H9 (cell line): Measurements from ENCODE around the gene EPB41L4A. TPM values are rescaled to one million over a fixed set of nuclear protein-coding genes. Genes with fewer than 3 reads are reported as not detected.

Source experiments
- DNase-seq: peaks from one replicate; pipeline ENCODE4 v3.0.0-alpha.2; 2017
- H2AFZ ChIP-seq: one replicate; pipeline ENCODE4 v1.6.1; 2013; ENCODE audit warnings: mild to moderate bottlenecking, low read length, control low read depth, moderate library complexity
- H2AK5ac ChIP-seq: 2 replicates; pipeline ENCODE4 v1.6.1; 2013; ENCODE audit warnings: low read length, control low read depth, mixed read lengths; ENCODE audit not compliant: insufficient read length
- H2BK120ac ChIP-seq: one replicate; pipeline ENCODE4 v1.6.1; 2013; ENCODE audit warnings: low read depth, mild to moderate bottlenecking, low read length, control low read depth, inconsistent platforms; ENCODE audit not compliant: poor library complexity, severe bottlenecking
- H2BK12ac ChIP-seq: 2 replicates; pipeline ENCODE4 v1.6.1; 2013; ENCODE audit warnings: low read length, control low read depth, mixed read lengths, low read depth; ENCODE audit not compliant: insufficient read length
- H2BK15ac ChIP-seq: 2 replicates; pipeline ENCODE4 v1.6.1; 2013; ENCODE audit warnings: low read depth, low read length, control low read depth
- H2BK20ac ChIP-seq: one replicate; pipeline ENCODE4 v1.6.1; 2013; ENCODE audit warnings: low read depth, mild to moderate bottlenecking, low read length, control low read depth, inconsistent platforms; ENCODE audit not compliant: poor library complexity, severe bottlenecking
- H2BK5ac ChIP-seq: 2 replicates; pipeline ENCODE4 v1.6.1; 2013; ENCODE audit warnings: low read length, control low read depth, mixed read lengths; ENCODE audit not compliant: insufficient read length
- H3K14ac ChIP-seq: 2 replicates; pipeline ENCODE4 v1.6.1; 2013; ENCODE audit warnings: low read length, control low read depth; ENCODE audit not compliant: insufficient read depth
- H3K18ac ChIP-seq: 2 replicates; pipeline ENCODE4 v1.6.1; 2013; ENCODE audit warnings: low read depth, mild to moderate bottlenecking, mixed read lengths, low read length, control low read depth; ENCODE audit not compliant: insufficient read length
- H3K23ac ChIP-seq: 2 replicates; pipeline ENCODE4 v1.6.1; 2013; ENCODE audit warnings: low read length, control low read depth, mixed read lengths, low read depth; ENCODE audit not compliant: insufficient read length
- H3K23me2 ChIP-seq: 2 replicates; pipeline ENCODE4 v1.6.1; 2013; ENCODE audit warnings: low read depth, mild to moderate bottlenecking, mixed read lengths, low read length, control low read depth; ENCODE audit not compliant: insufficient read length, poor library complexity, severe bottlenecking
- H3K27ac ChIP-seq: 2 replicates; pipeline ENCODE4 v1.5.1; 2013; ENCODE audit warnings: low read length, control low read depth, mixed read lengths, low read depth; ENCODE audit not compliant: insufficient read length
- H3K27me3 ChIP-seq: 2 replicates; pipeline ENCODE4 v1.6.1; 2013; ENCODE audit warnings: low read length, control low read depth, inconsistent platforms; ENCODE audit not compliant: insufficient read depth
- H3K4ac ChIP-seq: 2 replicates; pipeline ENCODE4 v1.6.1; 2013; ENCODE audit warnings: low read depth, mild to moderate bottlenecking, control low read depth, inconsistent platforms, low read length, moderate library complexity
- H3K4me1 ChIP-seq: 2 replicates; pipeline ENCODE4 v1.6.1; 2013; ENCODE audit warnings: low read length, control low read depth, inconsistent platforms; ENCODE audit not compliant: insufficient read depth
- H3K4me2 ChIP-seq: 2 replicates; pipeline ENCODE4 v1.6.1; 2013; ENCODE audit warnings: low read length, control low read depth, mixed read lengths; ENCODE audit not compliant: insufficient read length, insufficient read depth
- H3K56ac ChIP-seq: 2 replicates; pipeline ENCODE4 v1.6.1; 2013; ENCODE audit warnings: low read depth, mild to moderate bottlenecking, mixed read lengths, low read length, control low read depth; ENCODE audit not compliant: insufficient read length
- H3K79me1 ChIP-seq: 2 replicates; pipeline ENCODE4 v1.6.1; 2013; ENCODE audit warnings: low read depth, mild to moderate bottlenecking, moderate library complexity, low read length, control low read depth, inconsistent platforms; ENCODE audit not compliant: insufficient read depth, poor library complexity, severe bottlenecking
- H3K79me2 ChIP-seq: 2 replicates; pipeline ENCODE4 v1.6.1; 2013; ENCODE audit warnings: low read length, control low read depth, inconsistent platforms; ENCODE audit not compliant: insufficient read depth
- H3K9ac ChIP-seq: 2 replicates; pipeline ENCODE4 v1.6.1; 2013; ENCODE audit warnings: low read length, control low read depth, mixed read lengths; ENCODE audit not compliant: insufficient read length; ENCODE audit errors: extremely low read depth
- H3K9me3 ChIP-seq: one replicate; pipeline ENCODE4 v1.6.1; 2013; ENCODE audit warnings: low read depth, low read length, inconsistent platforms; ENCODE audit not compliant: control insufficient read depth
- H3T11ph ChIP-seq: one replicate; pipeline ENCODE4 v1.6.1; 2013; ENCODE audit warnings: mild to moderate bottlenecking, low read length, control low read depth, inconsistent platforms
- H4K20me1 ChIP-seq: one replicate; pipeline ENCODE4 v1.6.1; 2013; ENCODE audit not compliant: control insufficient read depth, insufficient read length, insufficient read depth
- H4K5ac ChIP-seq: 2 replicates; pipeline ENCODE4 v1.6.1; 2013; ENCODE audit warnings: low read depth, mild to moderate bottlenecking, mixed read lengths, low read length, control low read depth; ENCODE audit not compliant: insufficient read length
- H4K8ac ChIP-seq: replicated peaks from 2 replicates; pipeline ENCODE4 v1.6.1; 2013; ENCODE audit warnings: low read length, control low read depth, mixed read lengths, low read depth; ENCODE audit not compliant: insufficient read length
- H4K91ac ChIP-seq: 2 replicates; pipeline ENCODE4 v1.6.1; 2013; ENCODE audit warnings: low read depth, mild to moderate bottlenecking, moderate library complexity, mixed read lengths, low read length, control low read depth; ENCODE audit not compliant: insufficient read length
- H3K27ac Mint-ChIP-seq, 3 experiments: 2 replicates in 2 of 3; 3 replicates in 1 of 3; pipeline ENCODE4 v1.8.0; 2020 to 2021; ENCODE audit warnings: mixed read lengths in 3 of 3, mild to moderate bottlenecking in 1 of 3, moderate library complexity in 1 of 3
- H3K27me3 Mint-ChIP-seq: 2 replicates; pipeline ENCODE4 v1.8.0; 2021; ENCODE audit warnings: low read depth, mild to moderate bottlenecking, moderate library complexity, mixed read lengths
- H3K36me3 Mint-ChIP-seq, 3 experiments: 2 replicates in 2 of 3; 3 replicates in 1 of 3; pipeline ENCODE4 v1.8.0; 2020 to 2021; ENCODE audit warnings: low read depth in 3 of 3, mixed read lengths in 3 of 3; ENCODE audit not compliant: insufficient read depth in 1 of 3
- H3K4me1 Mint-ChIP-seq, 2 experiments: 2 replicates each; pipeline ENCODE4 v1.8.0; 2020; ENCODE audit warnings: mixed read lengths in 2 of 2
- H3K4me3 Mint-ChIP-seq, 2 experiments: 2 replicates in 1 of 2; 3 replicates in 1 of 2; pipeline ENCODE4 v1.8.0; 2020 to 2021; ENCODE audit warnings: mild to moderate bottlenecking in 2 of 2, mixed read lengths in 2 of 2, moderate library complexity in 1 of 2
- H3K9me3 Mint-ChIP-seq, 2 experiments: 2 replicates in 1 of 2; 3 replicates in 1 of 2; pipeline ENCODE4 v1.8.0; 2020; ENCODE audit warnings: mild to moderate bottlenecking in 2 of 2, mixed read lengths in 2 of 2, moderate library complexity in 1 of 2
- WGBS: extraction: QIAGEN DNeasy Blood & Tissue Kit; methylation state at CpG from one replicate; pipeline ENCODE4 v1.1.7; 2013; ENCODE audit warnings: missing lambda C conversion rate, low lambda C conversion rate, mixed read lengths; ENCODE audit not compliant: insufficient read length; ENCODE audit errors: extremely low coverage; 5-methylcytosine and 5-hydroxymethylcytosine counted together
- total RNA-seq: library from RNA; stranded (reverse); gene quantifications from 2 replicates; pipeline ENCODE4 v1.2.1, GENCODE V29; 2021
- TF ChIP-seq, protein P1 (sequence below): fragments of 200-600 bp; sonication (generic); conservative IDR thresholded peaks from 3 replicates; pipeline ENCODE4 v1.8.0; 2021; ENCODE audit warnings: antibody characterized with exemption, mild to moderate bottlenecking

Gene EPB41L4A
- total RNA-seq, 1 experiment from 2014 or later = 4.9 TPM

DNA sequence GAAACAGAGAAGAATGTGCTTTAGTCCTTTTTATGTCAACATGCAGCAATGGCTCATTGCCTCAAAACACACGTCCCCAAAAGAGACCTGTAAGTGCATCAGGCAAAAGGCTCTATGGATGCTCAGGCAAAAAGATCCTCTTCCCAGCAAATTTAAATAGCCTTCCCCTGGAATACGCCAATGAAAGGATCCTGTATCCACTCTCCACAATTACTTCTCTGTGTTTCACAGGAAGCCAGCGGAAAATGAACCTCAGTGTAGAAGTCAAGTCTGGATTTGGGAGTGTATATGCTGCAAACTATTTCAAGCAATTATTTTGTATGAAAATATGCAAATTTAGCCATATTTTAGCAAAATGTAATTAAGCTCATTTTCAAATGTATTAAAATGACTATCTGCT, 217.9 kb downstream of the EPB41L4A start:
- H2BK12ac ChIP-seq = no peak overlapping the region
- Mint-ChIP-seq H3K36me3 (no peaks in the 10 kb centered on the region), H3K4me1 (peaks cover 20 to 24% of the 10 kb centered on the region in 2 experiments), H3K4me3 (no peak overlapping the region), H3K27me3 (no peaks in the 10 kb centered on the region), H3K9me3 (no peaks in the 10 kb centered on the region), H3K27ac (no peak overlapping the region)
- H3K14ac ChIP-seq = no peak overlapping the region
- no peak overlapping the region for H4K5ac ChIP-seq
- H2AFZ ChIP-seq = no peak overlapping the region
- H4K20me1 ChIP-seq = no peaks in the 10 kb centered on the region
- H4K91ac ChIP-seq = no peak overlapping the region
- H3K79me2 ChIP-seq = no peaks in the 10 kb centered on the region
- no peaks in the 10 kb centered on the region for H3K9me3 ChIP-seq
- H3K4me2 ChIP-seq = no peak overlapping the region
- no peaks in the 10 kb centered on the region for H3K27me3 ChIP-seq
- H3K23me2 ChIP-seq = no peaks in the 10 kb centered on the region
- no peak for DNase-seq
- no peak overlapping the region for H3K56ac ChIP-seq
- no peak overlapping the region for H2AK5ac ChIP-seq
- H3K4me1 ChIP-seq = peaks cover 3% of the 10 kb centered on the region; the same call in 1 of the 2 replicates
- H3K79me1 ChIP-seq = no peaks in the 10 kb centered on the region
- no CpG with 5 or more reads among the region's 3 CpGs for WGBS
- no peak overlapping the region for H3K18ac ChIP-seq
- no peak overlapping the region for H3K4ac ChIP-seq
- no peak overlapping the region for H3K23ac ChIP-seq
- no peak overlapping the region for H2BK5ac ChIP-seq
- no peak overlapping the region for H3K27ac ChIP-seq
- TF ChIP-seq, protein P1, sequence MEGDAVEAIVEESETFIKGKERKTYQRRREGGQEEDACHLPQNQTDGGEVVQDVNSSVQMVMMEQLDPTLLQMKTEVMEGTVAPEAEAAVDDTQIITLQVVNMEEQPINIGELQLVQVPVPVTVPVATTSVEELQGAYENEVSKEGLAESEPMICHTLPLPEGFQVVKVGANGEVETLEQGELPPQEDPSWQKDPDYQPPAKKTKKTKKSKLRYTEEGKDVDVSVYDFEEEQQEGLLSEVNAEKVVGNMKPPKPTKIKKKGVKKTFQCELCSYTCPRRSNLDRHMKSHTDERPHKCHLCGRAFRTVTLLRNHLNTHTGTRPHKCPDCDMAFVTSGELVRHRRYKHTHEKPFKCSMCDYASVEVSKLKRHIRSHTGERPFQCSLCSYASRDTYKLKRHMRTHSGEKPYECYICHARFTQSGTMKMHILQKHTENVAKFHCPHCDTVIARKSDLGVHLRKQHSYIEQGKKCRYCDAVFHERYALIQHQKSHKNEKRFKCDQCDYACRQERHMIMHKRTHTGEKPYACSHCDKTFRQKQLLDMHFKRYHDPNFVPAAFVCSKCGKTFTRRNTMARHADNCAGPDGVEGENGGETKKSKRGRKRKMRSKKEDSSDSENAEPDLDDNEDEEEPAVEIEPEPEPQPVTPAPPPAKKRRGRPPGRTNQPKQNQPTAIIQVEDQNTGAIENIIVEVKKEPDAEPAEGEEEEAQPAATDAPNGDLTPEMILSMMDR = no peak
- no peak overlapping the region for H2BK20ac ChIP-seq
- H3K9ac ChIP-seq = no peak overlapping the region
- no peak overlapping the region for H2BK15ac ChIP-seq
- no peak overlapping the region for H2BK120ac ChIP-seq
- H3T11ph ChIP-seq = no peak overlapping the region
- no peak overlapping the region for H4K8ac ChIP-seq
